HEK293 (cell line): ENCODE results near the gene CYP27C1.
A peak's percentile ranks its signal among the peaks of the same experiment; 100 is the strongest.

Experiments used
- CTCF ChIA-PET: fragments of 350-600 bp; formaldehyde crosslinking; extraction: SDS; loops from one replicate; lab custom pipeline; 2021; ENCODE audit warnings: antibody characterized with exemption; lab: Yijun Ruan, JAX
- POLR2A ChIA-PET: fragments of 300-600 bp; formaldehyde crosslinking; extraction: SDS; loops from one replicate; lab custom pipeline; 2020; ENCODE audit warnings: antibody characterized with exemption, inconsistent platforms; lab: Yijun Ruan, JAX
- H3K27ac ChIP-seq: fragments of 200-500 bp; sonication (Bioruptor generic); 2 replicates; pipeline ENCODE4 v1.5.1; 2014; ENCODE audit warnings: low read depth, low read length, control low read depth, inconsistent platforms; ENCODE audit errors: extremely low read depth
- H3K36me3 ChIP-seq, 2 experiments: fragments of 200-500 bp in 1 of 2; sonication (Bioruptor generic) in 1 of 2; 1 replicate in 1 of 2; 2 replicates in 1 of 2; pipeline ENCODE4 v1.5.1; 2014 to 2017; ENCODE audit warnings: inconsistent platforms in 2 of 2, low read length in 2 of 2; ENCODE audit not compliant: control insufficient read depth in 2 of 2, insufficient read depth in 1 of 2
- H3K4me1 ChIP-seq: fragments of 200-500 bp; sonication (Bioruptor generic); 2 replicates; pipeline ENCODE4 v1.5.1; 2014; ENCODE audit warnings: mild to moderate bottlenecking, low read length, inconsistent platforms; ENCODE audit not compliant: control insufficient read depth, insufficient read depth
- H3K4me3 ChIP-seq: 2 replicates; pipeline ENCODE4 v1.5.1; 2011; ENCODE audit warnings: low read depth, mild to moderate bottlenecking, control low read depth, low read length, moderate library complexity
- H3K9me3 ChIP-seq: fragments of 200-500 bp; sonication (Bioruptor generic); 2 replicates; pipeline ENCODE4 v1.5.1; 2014; ENCODE audit warnings: low read depth, low read length, inconsistent platforms; ENCODE audit not compliant: control insufficient read depth, insufficient read depth
- ATF2 ChIP-seq: fragments of 450-650 bp; formaldehyde crosslinking; IDR thresholded peaks from 2 replicates; pipeline ENCODE4 v1.5.1; 2016; ENCODE audit warnings: missing biosample characterization, missing genetic modification characterization, low read depth
- GLIS2 ChIP-seq: fragments of 450-650 bp; formaldehyde crosslinking; IDR thresholded peaks from 2 replicates; pipeline ENCODE4 v1.5.1; 2016; ENCODE audit warnings: missing biosample characterization, missing genetic modification characterization
- KLF9 ChIP-seq: fragments of 450-650 bp; formaldehyde crosslinking; IDR thresholded peaks from 2 replicates; pipeline ENCODE4 v1.5.1; 2016; ENCODE audit warnings: missing biosample characterization, missing genetic modification characterization, low read depth
- SCRT2 ChIP-seq: fragments of 450-650 bp; formaldehyde crosslinking; IDR thresholded peaks from 2 replicates; pipeline ENCODE4 v1.5.1; 2016; ENCODE audit warnings: missing biosample characterization, missing genetic modification characterization
- TRIM28 ChIP-seq: IDR thresholded peaks from 2 replicates; pipeline ENCODE4 v1.6.1; 2011; ENCODE audit warnings: low read length, control low read depth, borderline replicate concordance
- ZBTB26 ChIP-seq: fragments of 450-650 bp; formaldehyde crosslinking; optimal IDR thresholded peaks from 2 replicates; pipeline ENCODE3; 2016; ENCODE audit warnings: missing biosample characterization, mild to moderate bottlenecking, missing genetic modification characterization
- ZBTB8A ChIP-seq: fragments of 450-650 bp; formaldehyde crosslinking; IDR thresholded peaks from 2 replicates; pipeline ENCODE4 v1.5.1; 2016; ENCODE audit warnings: missing biosample characterization, missing genetic modification characterization
- ZEB2 ChIP-seq: fragments of 450-650 bp; formaldehyde crosslinking; IDR thresholded peaks from 2 replicates; pipeline ENCODE4 v1.5.1; 2016; ENCODE audit warnings: missing biosample characterization, missing genetic modification characterization
- ZNF10 ChIP-seq: fragments of 450-650 bp; formaldehyde crosslinking; IDR thresholded peaks from 2 replicates; pipeline ENCODE4 v1.5.1; 2017; ENCODE audit warnings: missing biosample characterization, missing genetic modification characterization
- ZNF175 ChIP-seq: fragments of 450-650 bp; formaldehyde crosslinking; IDR thresholded peaks from 2 replicates; pipeline ENCODE4 v1.5.1; 2016; ENCODE audit warnings: missing biosample characterization, missing genetic modification characterization
- ZNF202 ChIP-seq: fragments of 450-650 bp; formaldehyde crosslinking; IDR thresholded peaks from 2 replicates; pipeline ENCODE4 v1.5.1; 2016; ENCODE audit warnings: missing biosample characterization, missing genetic modification characterization, borderline replicate concordance
- ZNF292 ChIP-seq: fragments of 450-650 bp; formaldehyde crosslinking; IDR thresholded peaks from 2 replicates; pipeline ENCODE4 v1.5.1; 2016; ENCODE audit warnings: low read depth, missing biosample characterization, missing genetic modification characterization, borderline replicate concordance
- ZNF335 ChIP-seq: fragments of 450-650 bp; formaldehyde crosslinking; conservative IDR thresholded peaks from 2 replicates; pipeline ENCODE4 v1.5.1; 2016; ENCODE audit warnings: missing biosample characterization, missing genetic modification characterization
- ZNF362 ChIP-seq: fragments of 450-650 bp; formaldehyde crosslinking; IDR thresholded peaks from 2 replicates; pipeline ENCODE4 v1.5.1; 2016; ENCODE audit warnings: missing biosample characterization, missing genetic modification characterization
- ZNF423 ChIP-seq: fragments of 450-650 bp; formaldehyde crosslinking; IDR thresholded peaks from 2 replicates; pipeline ENCODE4 v1.5.1; 2016; ENCODE audit warnings: missing biosample characterization, missing genetic modification characterization
- ZNF514 ChIP-seq: fragments of 450-650 bp; formaldehyde crosslinking; IDR thresholded peaks from 2 replicates; pipeline ENCODE4 v1.5.1; 2016; ENCODE audit warnings: missing biosample characterization, missing genetic modification characterization
- ZNF560 ChIP-seq: fragments of 450-650 bp; formaldehyde crosslinking; IDR thresholded peaks from 2 replicates; pipeline ENCODE4 v1.5.1; 2017; ENCODE audit warnings: missing biosample characterization, missing genetic modification characterization, borderline replicate concordance
- ZNF571 ChIP-seq: fragments of 450-650 bp; formaldehyde crosslinking; IDR thresholded peaks from 2 replicates; pipeline ENCODE4 v1.5.0; 2017; ENCODE audit warnings: missing biosample characterization, missing genetic modification characterization
- ZXDB ChIP-seq: fragments of 450-650 bp; formaldehyde crosslinking; IDR thresholded peaks from 2 replicates; pipeline ENCODE4 v1.5.1; 2016; ENCODE audit warnings: missing biosample characterization, missing genetic modification characterization
- TF ChIP-seq, protein P1 (sequence below): fragments of 450-650 bp; formaldehyde crosslinking; IDR thresholded peaks from 2 replicates; pipeline ENCODE4 v1.5.1; 2016; ENCODE audit warnings: missing biosample characterization, missing genetic modification characterization
- TF ChIP-seq, protein P2 (sequence below): fragments of 450-650 bp; formaldehyde crosslinking; IDR thresholded peaks from 2 replicates; pipeline ENCODE4 v1.5.1; 2016; ENCODE audit warnings: missing biosample characterization, missing genetic modification characterization

The CYP27C1 gene

GRCh38 chr2:127224135-127224534, 4.0 kb upstream of the CYP27C1 start (continued):
- peak; percentile 70 for TF ChIP-seq ATF2 (tag by site-specific recombination)
- TF ChIP-seq ZXDB (tag by site-specific recombination) = 0 out of 2 replicates have a peak, but pooled peaks have one; percentile 33
- TF ChIP-seq ZEB2 (tag by site-specific recombination) = peak; percentile 87

- Histone ChIP-seq H3K9me3 (no peaks in the 10 kb centered on the region), H3K4me1 (peaks cover 15% of the 10 kb centered on the region), H3K36me3 (no peaks in the 10 kb centered on the region), H3K4me3 (no peak overlapping the region), H3K27ac (no peak overlapping the region)
- TF ChIP-seq ZNF514 (tag by site-specific recombination) (no peak), ZNF175 (tag by site-specific recombination) (no peak), SCRT2 (tag by site-specific recombination) (peak; percentile 32), ZNF10 (tag by site-specific recombination) (0 out of 2 replicates have a peak, but pooled peaks have one; percentile 29), ZNF335 (peak; percentile 56), KLF9 (tag by site-specific recombination) (no peak), ZNF362 (tag by site-specific recombination) (peak; percentile 58; the same call in 1 of the 2 replicates), TRIM28 (0 out of 2 replicates have a peak, but pooled peaks have one; percentile 55)
- TF ChIP-seq, protein P1, sequence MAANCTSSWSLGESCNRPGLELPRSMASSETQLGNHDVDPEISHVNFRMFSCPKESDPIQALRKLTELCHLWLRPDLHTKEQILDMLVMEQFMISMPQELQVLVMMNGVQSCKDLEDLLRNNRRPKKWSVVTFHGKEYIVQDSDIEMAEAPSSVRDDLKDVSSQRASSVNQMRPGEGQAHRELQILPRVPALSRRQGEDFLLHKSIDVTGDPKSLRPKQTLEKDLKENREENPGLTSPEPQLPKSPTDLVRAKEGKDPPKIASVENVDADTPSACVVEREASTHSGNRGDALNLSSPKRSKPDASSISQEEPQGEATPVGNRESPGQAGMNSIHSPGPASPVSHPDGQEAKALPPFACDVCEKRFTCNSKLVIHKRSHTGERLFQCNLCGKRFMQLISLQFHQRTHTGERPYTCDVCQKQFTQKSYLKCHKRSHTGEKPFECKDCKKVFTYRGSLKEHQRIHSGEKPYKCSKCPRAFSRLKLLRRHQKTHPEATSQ = no peak
- POLR2A ChIA-PET = no interaction called here
- CTCF ChIA-PET = interaction anchor here (0.6 kb wide), 1 partner anchor 73 kb away, joined by 3 read pairs; the partner anchor contains the start of gene ERCC3
Observed at GRCh38 chr2:127220768-127221527, 849 bp upstream of the CYP27C1 start.

DNA sequence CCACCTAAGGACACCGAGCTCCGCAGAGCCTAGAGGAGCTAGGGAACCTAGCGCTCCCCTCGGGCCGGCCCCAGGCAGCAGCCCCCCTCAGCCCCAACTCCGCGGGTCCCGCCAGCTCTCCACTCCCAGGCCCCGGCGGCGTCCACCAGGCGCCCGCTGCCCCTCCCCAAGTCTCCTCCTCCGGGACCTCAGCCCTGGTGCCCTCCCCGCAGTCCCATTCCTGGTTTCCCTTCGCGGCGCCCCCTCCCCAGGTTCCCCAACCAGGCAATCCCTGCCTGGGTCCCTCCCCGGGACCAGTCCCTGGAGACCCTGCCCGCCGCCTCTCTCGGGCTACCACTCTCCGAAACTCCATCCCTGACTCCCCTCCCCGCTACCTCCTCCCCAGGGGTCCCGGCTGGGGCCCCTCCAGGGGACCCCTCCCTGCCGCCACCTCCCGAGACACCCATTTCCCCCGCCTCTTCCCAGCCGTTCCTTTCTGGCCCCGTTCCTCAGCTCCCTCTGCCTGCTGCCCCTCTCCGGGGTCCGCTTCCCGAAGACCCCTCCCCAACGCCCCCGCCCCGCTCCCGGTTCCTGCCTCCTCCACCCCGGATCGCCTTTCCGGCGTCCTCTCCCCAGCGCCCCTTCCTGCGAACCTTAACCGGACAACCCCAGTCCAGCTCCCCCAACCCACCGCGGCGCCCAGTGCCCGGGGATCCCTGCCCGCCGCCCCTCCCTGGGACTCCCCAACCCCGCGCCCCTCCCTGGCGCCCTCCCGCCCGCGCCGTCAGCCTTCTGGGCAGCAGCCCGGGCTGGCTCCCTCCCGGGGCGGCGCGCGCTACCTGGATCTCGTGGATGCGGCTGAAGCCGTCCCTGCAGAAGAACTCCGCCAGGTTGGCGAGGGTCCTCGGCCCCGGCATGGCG, 678 bp downstream of the CYP27C1 start:
- H3K4me3 ChIP-seq = peak overlapping the region; percentile 58
- no peaks in the 10 kb centered on the region for H3K36me3 ChIP-seq
- CTCF ChIA-PET = interaction anchor here (0.7 to 0.8 kb wide), 2 partner anchors 59 to 260 kb away, joined by 3 read pairs; no protein-coding TSS in a partner anchor
- H3K27ac ChIP-seq = peak overlapping the region; percentile 72; the same call in 1 of the 2 replicates
- peaks cover 2% of the 10 kb centered on the region for H3K4me1 ChIP-seq
- POLR2A ChIA-PET = no interaction called here
- H3K9me3 ChIP-seq = no peaks in the 10 kb centered on the region
- TF ChIP-seq ZNF202 (tag by site-specific recombination) (peak; percentile 72), ZNF571 (tag by site-specific recombination) (no peak), ZNF292 (tag by site-specific recombination) (no peak), ZNF335 (0 out of 2 replicates have a peak, but pooled peaks have one; percentile 10), ZNF423 (tag by site-specific recombination) (0 out of 2 replicates have a peak, but pooled peaks have one; percentile 9), ZBTB26 (tag by site-specific recombination) (peak; percentile 50), ZBTB8A (tag by site-specific recombination) (peak; percentile 83), GLIS2 (tag by site-specific recombination) (peak; percentile 67; the same call in 1 of the 2 replicates), ZNF560 (tag by site-specific recombination) (no peak)
- TF ChIP-seq, protein P2, sequence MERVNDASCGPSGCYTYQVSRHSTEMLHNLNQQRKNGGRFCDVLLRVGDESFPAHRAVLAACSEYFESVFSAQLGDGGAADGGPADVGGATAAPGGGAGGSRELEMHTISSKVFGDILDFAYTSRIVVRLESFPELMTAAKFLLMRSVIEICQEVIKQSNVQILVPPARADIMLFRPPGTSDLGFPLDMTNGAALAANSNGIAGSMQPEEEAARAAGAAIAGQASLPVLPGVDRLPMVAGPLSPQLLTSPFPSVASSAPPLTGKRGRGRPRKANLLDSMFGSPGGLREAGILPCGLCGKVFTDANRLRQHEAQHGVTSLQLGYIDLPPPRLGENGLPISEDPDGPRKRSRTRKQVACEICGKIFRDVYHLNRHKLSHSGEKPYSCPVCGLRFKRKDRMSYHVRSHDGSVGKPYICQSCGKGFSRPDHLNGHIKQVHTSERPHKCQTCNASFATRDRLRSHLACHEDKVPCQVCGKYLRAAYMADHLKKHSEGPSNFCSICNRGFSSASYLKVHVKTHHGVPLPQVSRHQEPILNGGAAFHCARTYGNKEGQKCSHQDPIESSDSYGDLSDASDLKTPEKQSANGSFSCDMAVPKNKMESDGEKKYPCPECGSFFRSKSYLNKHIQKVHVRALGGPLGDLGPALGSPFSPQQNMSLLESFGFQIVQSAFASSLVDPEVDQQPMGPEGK (tag by site-specific recombination) = 0 out of 2 replicates have a peak, but pooled peaks have one; percentile 55
